ENCODE results near the gene JADE2.

- no peak for TF ChIP-seq POLR2A (IDR thresholded peaks at IDR 0.05)
- TF ChIP-seq, protein P1, sequence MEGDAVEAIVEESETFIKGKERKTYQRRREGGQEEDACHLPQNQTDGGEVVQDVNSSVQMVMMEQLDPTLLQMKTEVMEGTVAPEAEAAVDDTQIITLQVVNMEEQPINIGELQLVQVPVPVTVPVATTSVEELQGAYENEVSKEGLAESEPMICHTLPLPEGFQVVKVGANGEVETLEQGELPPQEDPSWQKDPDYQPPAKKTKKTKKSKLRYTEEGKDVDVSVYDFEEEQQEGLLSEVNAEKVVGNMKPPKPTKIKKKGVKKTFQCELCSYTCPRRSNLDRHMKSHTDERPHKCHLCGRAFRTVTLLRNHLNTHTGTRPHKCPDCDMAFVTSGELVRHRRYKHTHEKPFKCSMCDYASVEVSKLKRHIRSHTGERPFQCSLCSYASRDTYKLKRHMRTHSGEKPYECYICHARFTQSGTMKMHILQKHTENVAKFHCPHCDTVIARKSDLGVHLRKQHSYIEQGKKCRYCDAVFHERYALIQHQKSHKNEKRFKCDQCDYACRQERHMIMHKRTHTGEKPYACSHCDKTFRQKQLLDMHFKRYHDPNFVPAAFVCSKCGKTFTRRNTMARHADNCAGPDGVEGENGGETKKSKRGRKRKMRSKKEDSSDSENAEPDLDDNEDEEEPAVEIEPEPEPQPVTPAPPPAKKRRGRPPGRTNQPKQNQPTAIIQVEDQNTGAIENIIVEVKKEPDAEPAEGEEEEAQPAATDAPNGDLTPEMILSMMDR (IDR thresholded peaks at IDR 0.05), result no peak
Observed at GRCh38 chr5:134594797-134595457, 69.5 kb downstream of the JADE2 start.

Measured in sigmoid colon (tissue), 3 donors.